ENCODE results near the gene POLQ. TPM values are rescaled to one million over a fixed set of nuclear protein-coding genes. Genes with fewer than 3 reads are reported as not detected.

POLQ gene
- total RNA-seq, 6 experiments from 2014 or later, result 3.3 to 7.7 (median 7.0) TPM

DNA sequence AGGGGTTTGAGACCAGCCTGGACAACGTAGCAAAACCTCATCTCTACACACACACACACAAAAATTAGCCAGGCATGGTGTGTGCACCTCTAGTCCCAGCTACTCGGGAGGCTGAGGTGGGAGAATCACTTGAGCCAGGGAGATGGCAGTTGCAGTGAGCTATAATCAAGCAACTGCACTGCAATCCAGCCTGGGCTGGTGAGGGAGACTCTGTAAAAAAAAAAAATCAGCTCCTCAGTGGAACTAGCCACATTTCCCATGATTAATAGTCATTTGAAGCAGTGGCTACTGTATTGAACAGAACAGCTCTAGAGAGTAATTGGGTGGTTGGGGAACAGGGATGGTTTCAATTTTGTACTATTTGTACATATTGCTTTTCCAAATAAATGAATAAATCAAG lies 35.9 kb upstream of the POLQ start:
- Mint-ChIP-seq H3K9me3 (no peaks in the 10 kb centered on the region), H3K36me3 (ENCODE audit: low read depth) (no peaks in the 10 kb centered on the region), H3K27me3 (ENCODE audit: insufficient read depth) (peaks cover 20% of the 10 kb centered on the region), H3K4me3 (no peak overlapping the region), H3K27ac (no peak overlapping the region), H3K4me1 (ENCODE audit: low read depth) (no peaks in the 10 kb centered on the region)
- TF ChIP-seq, protein P1, sequence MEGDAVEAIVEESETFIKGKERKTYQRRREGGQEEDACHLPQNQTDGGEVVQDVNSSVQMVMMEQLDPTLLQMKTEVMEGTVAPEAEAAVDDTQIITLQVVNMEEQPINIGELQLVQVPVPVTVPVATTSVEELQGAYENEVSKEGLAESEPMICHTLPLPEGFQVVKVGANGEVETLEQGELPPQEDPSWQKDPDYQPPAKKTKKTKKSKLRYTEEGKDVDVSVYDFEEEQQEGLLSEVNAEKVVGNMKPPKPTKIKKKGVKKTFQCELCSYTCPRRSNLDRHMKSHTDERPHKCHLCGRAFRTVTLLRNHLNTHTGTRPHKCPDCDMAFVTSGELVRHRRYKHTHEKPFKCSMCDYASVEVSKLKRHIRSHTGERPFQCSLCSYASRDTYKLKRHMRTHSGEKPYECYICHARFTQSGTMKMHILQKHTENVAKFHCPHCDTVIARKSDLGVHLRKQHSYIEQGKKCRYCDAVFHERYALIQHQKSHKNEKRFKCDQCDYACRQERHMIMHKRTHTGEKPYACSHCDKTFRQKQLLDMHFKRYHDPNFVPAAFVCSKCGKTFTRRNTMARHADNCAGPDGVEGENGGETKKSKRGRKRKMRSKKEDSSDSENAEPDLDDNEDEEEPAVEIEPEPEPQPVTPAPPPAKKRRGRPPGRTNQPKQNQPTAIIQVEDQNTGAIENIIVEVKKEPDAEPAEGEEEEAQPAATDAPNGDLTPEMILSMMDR (IDR thresholded peaks at IDR 0.05), result no peak
- DNase-seq, result no peak

DNA sequence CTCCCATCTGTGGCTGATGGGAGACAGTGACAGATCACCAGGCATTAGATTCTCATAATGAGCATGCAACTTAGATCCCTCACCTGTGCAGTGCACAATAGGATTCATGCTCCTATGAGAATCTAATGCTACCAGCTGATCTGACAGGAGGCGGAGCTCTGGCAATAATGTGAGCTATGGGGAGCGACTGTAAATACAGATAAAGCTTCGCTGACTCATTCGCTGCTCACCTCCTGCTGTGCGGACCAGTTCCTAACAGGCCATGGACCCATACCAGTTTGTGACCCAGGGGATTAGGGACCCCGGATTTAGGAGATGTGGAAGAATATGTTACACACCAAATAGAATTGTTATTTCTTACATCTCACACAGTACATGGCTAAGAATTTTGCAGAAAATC lies 28.7 kb upstream of the POLQ start:
- no peaks in the 10 kb centered on the region for H3K9me3 Mint-ChIP-seq
- DNase-seq, result no peak
- H3K36me3 Mint-ChIP-seq (ENCODE audit: low read depth), result no peaks in the 10 kb centered on the region
- TF ChIP-seq, protein P1 (IDR thresholded peaks at IDR 0.05), result no peak
- H3K27me3 Mint-ChIP-seq (ENCODE audit: insufficient read depth), result peaks cover 9% of the 10 kb centered on the region; the same call in 1 of the 2 replicates
- H3K4me3 Mint-ChIP-seq, result no peak overlapping the region
- H3K27ac Mint-ChIP-seq, result no peak overlapping the region
- H3K4me1 Mint-ChIP-seq (ENCODE audit: low read depth), result no peaks in the 10 kb centered on the region

GRCh38 chr3:121567649-121568048 lies 21.9 kb upstream of the POLQ start, which contains the start of gene ARGFX:
Gene ARGFX (plus strand): TSS chr3:121567949. CDS start chr3:121570714, 2,765 bp downstream.
- TF ChIP-seq, protein P1 (IDR thresholded peaks at IDR 0.05), result no peak
- H3K27ac Mint-ChIP-seq, result no peak within 1 kb of the TSS
- H3K4me3 Mint-ChIP-seq, result no peak within 1 kb of the TSS
- H3K9me3 Mint-ChIP-seq, result no peaks in the 10 kb centered on the region
- no peaks in the 10 kb centered on the region for H3K4me1 Mint-ChIP-seq (ENCODE audit: low read depth)
- peaks cover 9% of the 10 kb centered on the region for H3K27me3 Mint-ChIP-seq (ENCODE audit: insufficient read depth)
- no peak for DNase-seq
- H3K36me3 Mint-ChIP-seq (ENCODE audit: low read depth), result no peaks in the 10 kb centered on the region

GRCh38 chr3:121566773-121567172 lies 21.0 kb upstream of the POLQ start:
- H3K9me3 Mint-ChIP-seq, result no peaks in the 10 kb centered on the region
- no peaks in the 10 kb centered on the region for H3K4me1 Mint-ChIP-seq (ENCODE audit: low read depth)
- no peak overlapping the region for H3K4me3 Mint-ChIP-seq
- DNase-seq, result no peak
- H3K27me3 Mint-ChIP-seq (ENCODE audit: insufficient read depth), result peaks cover 9% of the 10 kb centered on the region
- H3K27ac Mint-ChIP-seq, result no peak overlapping the region
- TF ChIP-seq, protein P1 (IDR thresholded peaks at IDR 0.05), result no peak
- no peaks in the 10 kb centered on the region for H3K36me3 Mint-ChIP-seq (ENCODE audit: low read depth)

DNA sequence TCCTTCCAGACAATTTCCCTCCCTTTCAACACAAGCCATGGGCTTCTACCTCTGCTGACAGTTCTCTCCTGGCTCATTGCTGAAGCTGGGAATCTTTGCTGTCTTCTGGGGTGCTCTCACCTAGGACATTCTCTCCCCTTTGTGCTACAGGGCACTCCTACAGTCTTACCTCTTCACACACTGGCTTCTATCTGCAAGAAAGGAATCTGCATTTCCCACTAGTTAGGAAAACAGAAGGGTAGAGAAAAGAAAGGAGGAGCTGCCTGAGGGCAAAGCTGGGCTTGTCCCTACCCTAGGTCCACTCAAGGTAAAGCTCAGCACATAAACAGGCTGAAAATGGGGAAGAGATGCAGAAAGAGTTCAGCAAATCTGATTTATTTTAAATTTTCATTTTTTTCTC lies 16.4 kb upstream of the POLQ start:
- Mint-ChIP-seq H3K4me3 (no peak overlapping the region), H3K36me3 (ENCODE audit: low read depth) (no peaks in the 10 kb centered on the region), H3K9me3 (no peaks in the 10 kb centered on the region), H3K27me3 (ENCODE audit: insufficient read depth) (peaks cover 4% of the 10 kb centered on the region; the same call in 1 of the 2 replicates), H3K4me1 (ENCODE audit: low read depth) (peaks cover 6% of the 10 kb centered on the region; the same call in 1 of the 2 replicates), H3K27ac (no peak overlapping the region)
- TF ChIP-seq, protein P1 (IDR thresholded peaks at IDR 0.05), result no peak
- no peak for DNase-seq

Data from HFFc6 (cell line).